Thyroid gland (tissue), 4 donors: ENCODE data around the gene C15orf61.

ENCODE experiments used
- POLR2A ChIP-seq, 2 donors: fragments of 450-650 bp; IDR thresholded peaks; one replicate each; pipeline ENCODE4 v1.6.1; 2017; ENCODE audit warnings: antibody characterized with exemption in 2 of 2, mild to moderate bottlenecking in 2 of 2, moderate library complexity in 1 of 2
- TF ChIP-seq, protein P1 (sequence below), 6 experiments: fragments of 200-600 bp in 3 of 6; fragments of 450-650 bp in 3 of 6; sonication (generic) in 3 of 6; IDR thresholded peaks; one replicate each; pipeline ENCODE4 v1.5.1; 2016 to 2019; ENCODE audit warnings: antibody characterized with exemption in 6 of 6, mild to moderate bottlenecking in 2 of 6, inconsistent platforms in 1 of 6, moderate library complexity in 1 of 6

- TF ChIP-seq, protein P1, sequence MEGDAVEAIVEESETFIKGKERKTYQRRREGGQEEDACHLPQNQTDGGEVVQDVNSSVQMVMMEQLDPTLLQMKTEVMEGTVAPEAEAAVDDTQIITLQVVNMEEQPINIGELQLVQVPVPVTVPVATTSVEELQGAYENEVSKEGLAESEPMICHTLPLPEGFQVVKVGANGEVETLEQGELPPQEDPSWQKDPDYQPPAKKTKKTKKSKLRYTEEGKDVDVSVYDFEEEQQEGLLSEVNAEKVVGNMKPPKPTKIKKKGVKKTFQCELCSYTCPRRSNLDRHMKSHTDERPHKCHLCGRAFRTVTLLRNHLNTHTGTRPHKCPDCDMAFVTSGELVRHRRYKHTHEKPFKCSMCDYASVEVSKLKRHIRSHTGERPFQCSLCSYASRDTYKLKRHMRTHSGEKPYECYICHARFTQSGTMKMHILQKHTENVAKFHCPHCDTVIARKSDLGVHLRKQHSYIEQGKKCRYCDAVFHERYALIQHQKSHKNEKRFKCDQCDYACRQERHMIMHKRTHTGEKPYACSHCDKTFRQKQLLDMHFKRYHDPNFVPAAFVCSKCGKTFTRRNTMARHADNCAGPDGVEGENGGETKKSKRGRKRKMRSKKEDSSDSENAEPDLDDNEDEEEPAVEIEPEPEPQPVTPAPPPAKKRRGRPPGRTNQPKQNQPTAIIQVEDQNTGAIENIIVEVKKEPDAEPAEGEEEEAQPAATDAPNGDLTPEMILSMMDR (IDR thresholded peaks at IDR 0.05), result no peak
- TF ChIP-seq POLR2A (IDR thresholded peaks at IDR 0.05), result no peak
Measured at GRCh38 chr15:67515557-67515956, 5.4 kb upstream of the C15orf61 start.
